H9 (cell line): ENCODE data around the gene GRB10. TPM values are rescaled to one million over a fixed set of nuclear protein-coding genes. Genes with fewer than 3 reads are reported as not detected.

ENCODE experiments used
- DNase-seq: peaks from one replicate; pipeline ENCODE4 v3.0.0-alpha.2; 2017
- H2AFZ ChIP-seq: one replicate; pipeline ENCODE4 v1.6.1; 2013; ENCODE audit warnings: mild to moderate bottlenecking, low read length, control low read depth, moderate library complexity
- H2AK5ac ChIP-seq: 2 replicates; pipeline ENCODE4 v1.6.1; 2013; ENCODE audit warnings: low read length, control low read depth, mixed read lengths; ENCODE audit not compliant: insufficient read length
- H2BK120ac ChIP-seq: one replicate; pipeline ENCODE4 v1.6.1; 2013; ENCODE audit warnings: low read depth, mild to moderate bottlenecking, low read length, control low read depth, inconsistent platforms; ENCODE audit not compliant: poor library complexity, severe bottlenecking
- H2BK12ac ChIP-seq: 2 replicates; pipeline ENCODE4 v1.6.1; 2013; ENCODE audit warnings: low read length, control low read depth, mixed read lengths, low read depth; ENCODE audit not compliant: insufficient read length
- H2BK15ac ChIP-seq: 2 replicates; pipeline ENCODE4 v1.6.1; 2013; ENCODE audit warnings: low read depth, low read length, control low read depth
- H2BK20ac ChIP-seq: one replicate; pipeline ENCODE4 v1.6.1; 2013; ENCODE audit warnings: low read depth, mild to moderate bottlenecking, low read length, control low read depth, inconsistent platforms; ENCODE audit not compliant: poor library complexity, severe bottlenecking
- H2BK5ac ChIP-seq: 2 replicates; pipeline ENCODE4 v1.6.1; 2013; ENCODE audit warnings: low read length, control low read depth, mixed read lengths; ENCODE audit not compliant: insufficient read length
- H3K14ac ChIP-seq: 2 replicates; pipeline ENCODE4 v1.6.1; 2013; ENCODE audit warnings: low read length, control low read depth; ENCODE audit not compliant: insufficient read depth
- H3K18ac ChIP-seq: 2 replicates; pipeline ENCODE4 v1.6.1; 2013; ENCODE audit warnings: low read depth, mild to moderate bottlenecking, mixed read lengths, low read length, control low read depth; ENCODE audit not compliant: insufficient read length
- H3K23ac ChIP-seq: 2 replicates; pipeline ENCODE4 v1.6.1; 2013; ENCODE audit warnings: low read length, control low read depth, mixed read lengths, low read depth; ENCODE audit not compliant: insufficient read length
- H3K23me2 ChIP-seq: 2 replicates; pipeline ENCODE4 v1.6.1; 2013; ENCODE audit warnings: low read depth, mild to moderate bottlenecking, mixed read lengths, low read length, control low read depth; ENCODE audit not compliant: insufficient read length, poor library complexity, severe bottlenecking
- H3K27ac ChIP-seq: 2 replicates; pipeline ENCODE4 v1.5.1; 2013; ENCODE audit warnings: low read length, control low read depth, mixed read lengths, low read depth; ENCODE audit not compliant: insufficient read length
- H3K27me3 ChIP-seq: 2 replicates; pipeline ENCODE4 v1.6.1; 2013; ENCODE audit warnings: low read length, control low read depth, inconsistent platforms; ENCODE audit not compliant: insufficient read depth
- H3K4ac ChIP-seq: 2 replicates; pipeline ENCODE4 v1.6.1; 2013; ENCODE audit warnings: low read depth, mild to moderate bottlenecking, control low read depth, inconsistent platforms, low read length, moderate library complexity
- H3K4me1 ChIP-seq: 2 replicates; pipeline ENCODE4 v1.6.1; 2013; ENCODE audit warnings: low read length, control low read depth, inconsistent platforms; ENCODE audit not compliant: insufficient read depth
- H3K4me2 ChIP-seq: 2 replicates; pipeline ENCODE4 v1.6.1; 2013; ENCODE audit warnings: low read length, control low read depth, mixed read lengths; ENCODE audit not compliant: insufficient read length, insufficient read depth
- H3K56ac ChIP-seq: 2 replicates; pipeline ENCODE4 v1.6.1; 2013; ENCODE audit warnings: low read depth, mild to moderate bottlenecking, mixed read lengths, low read length, control low read depth; ENCODE audit not compliant: insufficient read length
- H3K79me1 ChIP-seq: 2 replicates; pipeline ENCODE4 v1.6.1; 2013; ENCODE audit warnings: low read depth, mild to moderate bottlenecking, moderate library complexity, low read length, control low read depth, inconsistent platforms; ENCODE audit not compliant: insufficient read depth, poor library complexity, severe bottlenecking
- H3K79me2 ChIP-seq: 2 replicates; pipeline ENCODE4 v1.6.1; 2013; ENCODE audit warnings: low read length, control low read depth, inconsistent platforms; ENCODE audit not compliant: insufficient read depth
- H3K9ac ChIP-seq: 2 replicates; pipeline ENCODE4 v1.6.1; 2013; ENCODE audit warnings: low read length, control low read depth, mixed read lengths; ENCODE audit not compliant: insufficient read length; ENCODE audit errors: extremely low read depth
- H3K9me3 ChIP-seq: one replicate; pipeline ENCODE4 v1.6.1; 2013; ENCODE audit warnings: low read depth, low read length, inconsistent platforms; ENCODE audit not compliant: control insufficient read depth
- H3T11ph ChIP-seq: one replicate; pipeline ENCODE4 v1.6.1; 2013; ENCODE audit warnings: mild to moderate bottlenecking, low read length, control low read depth, inconsistent platforms
- H4K20me1 ChIP-seq: one replicate; pipeline ENCODE4 v1.6.1; 2013; ENCODE audit not compliant: control insufficient read depth, insufficient read length, insufficient read depth
- H4K5ac ChIP-seq: 2 replicates; pipeline ENCODE4 v1.6.1; 2013; ENCODE audit warnings: low read depth, mild to moderate bottlenecking, mixed read lengths, low read length, control low read depth; ENCODE audit not compliant: insufficient read length
- H4K8ac ChIP-seq: replicated peaks from 2 replicates; pipeline ENCODE4 v1.6.1; 2013; ENCODE audit warnings: low read length, control low read depth, mixed read lengths, low read depth; ENCODE audit not compliant: insufficient read length
- H4K91ac ChIP-seq: 2 replicates; pipeline ENCODE4 v1.6.1; 2013; ENCODE audit warnings: low read depth, mild to moderate bottlenecking, moderate library complexity, mixed read lengths, low read length, control low read depth; ENCODE audit not compliant: insufficient read length
- H3K27ac Mint-ChIP-seq, 3 experiments: 2 replicates in 2 of 3; 3 replicates in 1 of 3; pipeline ENCODE4 v1.8.0; 2020 to 2021; ENCODE audit warnings: mixed read lengths in 3 of 3, mild to moderate bottlenecking in 1 of 3, moderate library complexity in 1 of 3
- H3K27me3 Mint-ChIP-seq: 2 replicates; pipeline ENCODE4 v1.8.0; 2021; ENCODE audit warnings: low read depth, mild to moderate bottlenecking, moderate library complexity, mixed read lengths
- H3K36me3 Mint-ChIP-seq, 3 experiments: 2 replicates in 2 of 3; 3 replicates in 1 of 3; pipeline ENCODE4 v1.8.0; 2020 to 2021; ENCODE audit warnings: low read depth in 3 of 3, mixed read lengths in 3 of 3; ENCODE audit not compliant: insufficient read depth in 1 of 3
- H3K4me1 Mint-ChIP-seq, 2 experiments: 2 replicates each; pipeline ENCODE4 v1.8.0; 2020; ENCODE audit warnings: mixed read lengths in 2 of 2
- H3K4me3 Mint-ChIP-seq, 2 experiments: 2 replicates in 1 of 2; 3 replicates in 1 of 2; pipeline ENCODE4 v1.8.0; 2020 to 2021; ENCODE audit warnings: mild to moderate bottlenecking in 2 of 2, mixed read lengths in 2 of 2, moderate library complexity in 1 of 2
- H3K9me3 Mint-ChIP-seq, 2 experiments: 2 replicates in 1 of 2; 3 replicates in 1 of 2; pipeline ENCODE4 v1.8.0; 2020; ENCODE audit warnings: mild to moderate bottlenecking in 2 of 2, mixed read lengths in 2 of 2, moderate library complexity in 1 of 2
- CTCF ChIP-seq: fragments of 200-600 bp; sonication (generic); conservative IDR thresholded peaks from 3 replicates; pipeline ENCODE4 v1.8.0; 2021; ENCODE audit warnings: antibody characterized with exemption, mild to moderate bottlenecking
- WGBS: extraction: QIAGEN DNeasy Blood & Tissue Kit; methylation state at CpG from one replicate; pipeline ENCODE4 v1.1.7; 2013; ENCODE audit warnings: missing lambda C conversion rate, low lambda C conversion rate, mixed read lengths; ENCODE audit not compliant: insufficient read length; ENCODE audit errors: extremely low coverage; 5-methylcytosine and 5-hydroxymethylcytosine counted together
- total RNA-seq: library from RNA; stranded (reverse); gene quantifications from 2 replicates; pipeline ENCODE4 v1.2.1, GENCODE V29; 2021

GRB10 gene
- total RNA-seq, 1 experiment from 2014 or later, result 108 TPM

- Histone ChIP-seq H2BK120ac (no peak overlapping the region), H2BK5ac (no peak overlapping the region), H4K5ac (no peak overlapping the region), H3K18ac (no peak overlapping the region), H3K4ac (no peak overlapping the region), H3K9ac (no peak overlapping the region), H2BK20ac (no peak overlapping the region), H2AFZ (no peak overlapping the region), H3K4me2 (no peak overlapping the region), H3K56ac (no peak overlapping the region), H3K23ac (no peak overlapping the region), H2AK5ac (no peak overlapping the region), H3T11ph (no peak overlapping the region), H3K9me3 (no peaks in the 10 kb centered on the region), H4K8ac (no peak overlapping the region), H3K27me3 (no peaks in the 10 kb centered on the region), H2BK15ac (no peak overlapping the region), H3K23me2 (no peaks in the 10 kb centered on the region), H4K20me1 (no peaks in the 10 kb centered on the region), H3K79me2 (peaks cover 21% of the 10 kb centered on the region; the same call in 1 of the 2 replicates), H4K91ac (no peak overlapping the region), H3K27ac (no peak overlapping the region), H3K79me1 (peaks cover 12% of the 10 kb centered on the region), H3K14ac (no peak overlapping the region), H2BK12ac (no peak overlapping the region), H3K4me1 (no peaks in the 10 kb centered on the region)
- WGBS, result no CpG with 5 or more reads among the region's 7 CpGs
- Mint-ChIP-seq H3K4me1 (peaks cover 34 to 35% of the 10 kb centered on the region in 2 experiments), H3K27ac (0 out of 7 replicates have a peak overlapping the region, but pooled peaks of 1 of the 3 experiments have one; percentile 62), H3K36me3 (peaks cover 1 to 13% (median 6%) of the 10 kb centered on the region in 3 experiments; a peak in 6 of 7 replicates), H3K4me3 (no peak overlapping the region), H3K9me3 (no peaks in the 10 kb centered on the region), H3K27me3 (no peaks in the 10 kb centered on the region)
- no peak for DNase-seq
- no peak for TF ChIP-seq CTCF
Observed at GRCh38 chr7:50720295-50720694, 62.4 kb downstream of the GRB10 start.
